DND-41 (cell line): Measurements from ENCODE around the gene NEK10.

ENCODE experiments used
- CTCF ChIP-seq: IDR thresholded peaks from 2 replicates; pipeline ENCODE4 v1.5.1; 2012; ENCODE audit warnings: borderline replicate concordance, low read length, moderate library complexity, mild to moderate bottlenecking; ENCODE audit not compliant: poor library complexity, severe bottlenecking; ENCODE audit errors: extremely low read depth
- EZH2 ChIP-seq: IDR thresholded peaks from 3 replicates; pipeline ENCODE4 v1.6.1; 2012; ENCODE audit warnings: borderline replicate concordance, low read depth, mild to moderate bottlenecking, moderate library complexity, low read length, inconsistent platforms; ENCODE audit not compliant: severe bottlenecking

DNA sequence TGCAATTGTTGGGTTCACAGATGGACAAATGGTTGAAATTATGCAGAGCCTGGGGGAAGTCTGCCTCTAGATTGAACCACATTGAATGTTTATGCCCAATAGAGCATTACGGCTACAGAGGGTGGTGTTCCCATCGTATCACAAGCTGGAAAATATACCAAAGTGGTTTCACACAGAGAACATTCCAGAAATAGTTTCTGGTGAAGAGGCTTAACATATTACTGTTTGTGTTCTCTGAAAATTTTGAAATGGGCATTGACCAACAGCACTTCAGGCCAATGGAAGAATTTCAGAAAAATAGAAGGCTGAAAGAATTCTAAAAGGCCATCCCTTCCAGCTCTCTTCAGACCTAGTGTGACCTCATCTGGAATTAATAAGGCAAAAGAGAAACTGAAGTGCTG is 203.9 kb downstream of the NEK10 start:
- TF ChIP-seq EZH2 (no peak), CTCF (no peak)
